DOHH2 (cell line): Measurements from ENCODE around the gene MACROD2.

Experiments used
- EZH2phosphoT487 ChIP-seq: fragments of 200-600 bp; sonication (generic); IDR thresholded peaks from 2 replicates; pipeline ENCODE4 v1.6.1; 2017; ENCODE audit warnings: borderline replicate concordance, mild to moderate bottlenecking, antibody characterized with exemption, low read length, moderate library complexity, mixed read lengths
- TF ChIP-seq, protein P1 (sequence below): fragments of 200-600 bp; sonication (generic); IDR thresholded peaks from one replicate; pipeline ENCODE4 v1.5.1; 2014; ENCODE audit warnings: antibody characterized with exemption, mild to moderate bottlenecking, low read depth, low read length; ENCODE audit not compliant: poor library complexity, severe bottlenecking

DNA sequence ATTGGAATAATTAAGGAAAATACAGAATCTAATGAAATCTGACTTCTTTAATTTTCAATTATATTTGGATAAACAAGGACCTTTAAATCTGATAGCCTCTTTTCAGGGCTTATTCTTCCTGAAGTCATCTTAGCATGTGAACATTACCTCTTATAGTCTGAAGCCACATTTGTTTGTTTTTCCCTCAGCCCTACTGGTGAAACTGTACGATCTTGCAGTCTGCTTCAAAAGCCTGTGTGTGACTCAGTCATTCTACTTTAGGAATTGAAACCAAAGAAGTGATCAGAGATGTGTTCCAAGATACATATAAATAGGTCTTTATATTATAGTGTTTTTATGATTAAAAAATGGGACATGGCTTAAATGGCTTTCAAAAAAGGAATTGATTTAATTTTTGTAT lies 67.5 kb downstream of the MACROD2 start:
- TF ChIP-seq, protein P1, sequence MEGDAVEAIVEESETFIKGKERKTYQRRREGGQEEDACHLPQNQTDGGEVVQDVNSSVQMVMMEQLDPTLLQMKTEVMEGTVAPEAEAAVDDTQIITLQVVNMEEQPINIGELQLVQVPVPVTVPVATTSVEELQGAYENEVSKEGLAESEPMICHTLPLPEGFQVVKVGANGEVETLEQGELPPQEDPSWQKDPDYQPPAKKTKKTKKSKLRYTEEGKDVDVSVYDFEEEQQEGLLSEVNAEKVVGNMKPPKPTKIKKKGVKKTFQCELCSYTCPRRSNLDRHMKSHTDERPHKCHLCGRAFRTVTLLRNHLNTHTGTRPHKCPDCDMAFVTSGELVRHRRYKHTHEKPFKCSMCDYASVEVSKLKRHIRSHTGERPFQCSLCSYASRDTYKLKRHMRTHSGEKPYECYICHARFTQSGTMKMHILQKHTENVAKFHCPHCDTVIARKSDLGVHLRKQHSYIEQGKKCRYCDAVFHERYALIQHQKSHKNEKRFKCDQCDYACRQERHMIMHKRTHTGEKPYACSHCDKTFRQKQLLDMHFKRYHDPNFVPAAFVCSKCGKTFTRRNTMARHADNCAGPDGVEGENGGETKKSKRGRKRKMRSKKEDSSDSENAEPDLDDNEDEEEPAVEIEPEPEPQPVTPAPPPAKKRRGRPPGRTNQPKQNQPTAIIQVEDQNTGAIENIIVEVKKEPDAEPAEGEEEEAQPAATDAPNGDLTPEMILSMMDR: no peak
- TF ChIP-seq EZH2phosphoT487: no peak
